Fibroblast of skin of scalp (primary cell): ENCODE results near the gene PRKAA2. TPM values are rescaled to one million over a fixed set of nuclear protein-coding genes. Genes with fewer than 3 reads are reported as not detected.
"Not testable (repeated sequence)": the region's sequence is repeated elsewhere in the genome, so short reads cannot be mapped to it uniquely, and the experiment has no call there.

Source experiments
- DNase-seq: peaks from one replicate; pipeline ENCODE4 v3.0.0-alpha.2; 2013
- polyA plus RNA-seq, 2 experiments: library from polyadenylated mRNA; unstranded; fragments of 120-200 nt; gene quantifications; one replicate each; pipeline ENCODE4 v1.2.1, GENCODE V29; 2013; ENCODE audit not compliant: insufficient read length in 2 of 2

The PRKAA2 gene
- polyA plus RNA-seq (2013, experiment 1 of 2; ENCODE audit: insufficient read length), result 1.2 TPM
- 1.9 TPM for polyA plus RNA-seq (2013, experiment 2 of 2; ENCODE audit: insufficient read length)

DNA sequence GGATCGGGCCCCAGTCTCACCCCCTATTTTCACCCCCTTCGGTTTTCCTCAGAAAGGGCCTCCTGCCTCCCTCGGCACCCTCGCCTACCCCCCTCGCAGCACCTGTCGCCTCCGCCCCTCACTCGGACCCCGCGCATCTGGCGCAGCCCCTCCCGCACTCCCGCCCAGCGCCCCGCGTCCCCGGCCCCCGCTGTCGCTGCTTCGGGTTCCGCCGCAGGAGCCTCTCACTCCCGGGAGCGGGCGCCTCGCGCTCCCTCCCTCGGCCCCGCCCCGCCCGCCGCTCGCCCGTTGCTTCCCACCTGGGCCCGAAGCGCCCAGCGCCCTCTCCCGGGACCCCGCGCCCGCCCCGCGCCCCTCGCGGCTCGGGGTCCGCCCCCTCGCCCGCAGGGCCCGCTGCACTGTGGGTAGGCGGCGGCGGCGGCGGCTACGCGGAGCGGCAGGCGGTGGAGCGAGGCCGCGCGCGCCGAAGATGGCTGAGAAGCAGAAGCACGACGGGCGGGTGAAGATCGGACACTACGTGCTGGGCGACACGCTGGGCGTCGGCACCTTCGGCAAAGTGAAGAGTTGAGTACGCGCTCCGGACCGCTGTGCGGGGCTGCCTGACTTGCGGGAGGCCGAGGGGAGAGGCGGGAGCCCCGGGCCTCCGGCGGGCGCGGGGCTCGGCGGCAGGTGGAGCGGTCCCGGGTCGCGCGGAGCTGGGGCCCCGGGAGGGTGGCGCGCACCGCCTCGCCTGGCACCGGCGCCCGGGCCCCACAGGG lies at the start of gene PRKAA2:
PRKAA2 (plus strand) TSS at position 396 of the 758 bp plus-strand sequence; CDS start at position 470, 74 bp downstream.
- DNase-seq, result peak; percentile 45

DNA sequence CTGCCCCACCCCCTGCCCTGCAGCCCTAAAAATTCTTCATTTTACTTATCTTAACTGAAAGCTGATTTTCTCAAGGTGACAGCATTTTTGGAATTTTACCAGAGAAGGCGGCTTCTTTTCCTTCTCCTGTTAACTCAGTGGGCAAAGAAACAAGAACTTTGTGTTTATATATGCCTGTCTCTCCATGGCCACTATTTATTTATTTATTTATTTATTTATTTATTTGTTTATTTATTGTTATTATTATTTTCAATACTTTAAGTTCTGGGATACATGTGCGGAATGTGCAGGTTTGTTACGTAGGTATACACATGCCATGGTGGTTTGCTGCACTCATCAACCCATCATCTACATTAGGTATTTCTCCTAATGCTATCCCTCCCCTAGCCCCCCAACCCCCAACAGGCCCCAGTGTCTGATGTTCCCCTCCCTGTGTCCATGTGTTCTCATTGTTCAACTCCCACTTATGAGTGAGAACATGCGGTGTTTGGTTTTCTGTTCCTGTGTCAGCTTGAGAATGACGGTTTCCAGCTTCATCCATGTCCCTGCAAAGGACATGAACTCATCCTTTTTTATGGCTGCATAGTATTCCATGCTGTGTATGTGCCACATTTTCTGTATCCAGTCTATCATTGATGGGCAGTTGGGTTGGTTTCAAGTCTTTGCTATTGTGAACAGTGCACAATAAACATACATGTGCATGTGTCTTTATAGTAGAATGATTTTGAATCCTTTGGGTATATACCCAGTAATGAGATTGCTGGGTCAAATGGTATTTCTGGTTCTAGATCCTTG lies 49.5 kb upstream of the PRKAA2 start:
- DNase-seq, result not testable (repeated sequence)

DNA sequence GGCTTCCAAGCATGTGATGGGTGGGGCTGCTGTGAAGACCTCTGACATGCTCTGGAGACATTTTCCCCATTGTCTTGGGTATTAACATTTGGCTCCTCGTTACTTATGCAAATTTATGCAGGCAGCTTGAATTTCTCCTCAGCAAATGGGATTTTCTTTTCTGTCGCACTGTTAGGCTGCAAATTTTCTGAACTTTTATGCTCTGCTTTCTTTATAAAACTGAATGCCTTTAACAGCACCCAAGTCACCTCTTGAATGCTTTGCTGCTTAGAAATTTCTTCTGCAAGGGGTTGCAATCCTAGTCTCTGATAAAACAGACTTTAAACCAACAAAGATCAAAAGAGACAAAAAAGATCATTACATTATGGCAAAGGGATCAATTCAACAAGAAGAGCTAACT lies 35.0 kb upstream of the PRKAA2 start:
- not testable (repeated sequence) for DNase-seq

DNA sequence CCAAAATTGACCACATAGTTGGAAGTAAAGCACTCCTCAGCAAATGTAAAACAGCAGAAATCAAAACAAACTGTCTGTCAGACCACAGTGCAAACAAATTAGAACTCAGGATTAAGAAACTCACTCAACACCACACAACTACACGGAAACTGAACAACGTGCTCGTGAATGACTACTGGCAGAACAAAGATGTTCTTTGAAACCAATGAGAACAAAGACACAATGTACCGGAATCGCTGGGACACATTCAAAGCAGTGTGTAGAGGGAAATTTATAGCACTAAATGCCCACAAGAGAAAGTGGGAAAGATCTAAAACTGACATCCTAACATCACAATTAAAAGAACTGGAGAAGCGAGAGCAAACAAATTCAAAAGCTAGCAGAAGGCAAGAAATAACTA lies 34.3 kb upstream of the PRKAA2 start:
- DNase-seq, result not testable (repeated sequence)

DNA sequence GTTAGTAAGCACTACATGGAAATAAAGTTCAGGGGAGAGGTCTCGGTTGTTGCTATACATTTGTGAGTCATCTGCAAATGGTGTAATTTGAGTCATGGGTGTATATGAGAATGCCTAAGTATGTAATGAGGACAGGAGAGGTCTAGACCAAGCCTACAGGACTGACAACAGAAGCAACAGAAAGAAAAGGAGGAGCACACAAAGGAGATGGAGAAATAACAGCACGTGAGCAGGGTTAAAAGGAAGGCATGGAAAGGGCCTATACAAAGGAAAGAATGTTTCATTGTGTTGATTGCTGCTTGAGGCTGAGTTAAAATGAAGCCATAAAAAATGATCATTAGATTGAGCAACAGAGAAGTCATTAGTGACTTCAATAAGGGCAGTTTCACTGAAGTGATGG lies 28.0 kb upstream of the PRKAA2 start:
- peak; percentile 22 for DNase-seq

DNA sequence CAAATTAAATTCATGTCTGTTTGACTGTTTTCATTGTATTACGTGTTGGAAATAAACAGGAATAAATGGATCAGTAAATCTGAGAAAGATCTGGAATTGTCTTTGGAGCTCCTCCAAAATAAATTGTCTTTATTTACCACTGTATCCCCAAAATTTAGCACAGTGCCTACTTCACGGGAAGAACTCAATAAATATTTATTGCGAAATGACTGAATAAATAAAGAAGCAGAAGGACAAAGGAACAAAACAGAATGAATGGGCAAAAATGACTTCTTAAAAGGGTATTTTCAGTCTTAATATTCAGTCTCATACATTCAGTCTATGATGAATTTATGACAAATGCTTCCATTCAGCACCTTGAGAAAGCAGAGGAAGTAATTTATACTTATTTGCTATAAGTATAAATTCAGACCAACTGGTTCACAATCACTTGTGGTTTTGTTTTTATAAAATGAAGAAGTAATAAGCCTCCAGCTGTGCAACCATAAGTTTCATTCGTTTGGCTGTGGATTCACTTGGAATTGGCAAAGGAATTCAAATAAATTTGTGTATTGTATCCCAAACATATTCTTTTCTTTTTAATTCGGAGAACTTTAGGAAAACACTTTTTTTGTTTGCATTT lies 19.2 kb upstream of the PRKAA2 start:
- DNase-seq, result peak; percentile 28

DNA sequence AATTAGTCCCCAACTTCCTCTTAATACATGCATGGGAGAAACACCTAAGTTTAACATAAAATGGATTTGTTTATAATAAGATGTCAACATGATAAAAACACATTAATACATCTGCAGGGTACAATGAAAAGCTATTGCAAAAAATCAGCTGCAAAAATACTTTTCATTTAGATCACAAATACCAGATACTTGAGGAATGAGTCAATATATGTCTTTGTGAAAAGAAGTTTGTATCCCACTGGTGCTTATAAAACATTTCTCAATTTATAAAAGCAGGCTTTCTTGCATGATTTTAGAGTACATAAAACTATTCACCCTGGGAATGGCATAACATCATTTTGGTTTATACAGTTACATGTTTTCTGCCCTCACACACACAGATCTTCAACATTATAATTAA lies 18.6 kb upstream of the PRKAA2 start:
- DNase-seq, result peak; percentile 62

DNA sequence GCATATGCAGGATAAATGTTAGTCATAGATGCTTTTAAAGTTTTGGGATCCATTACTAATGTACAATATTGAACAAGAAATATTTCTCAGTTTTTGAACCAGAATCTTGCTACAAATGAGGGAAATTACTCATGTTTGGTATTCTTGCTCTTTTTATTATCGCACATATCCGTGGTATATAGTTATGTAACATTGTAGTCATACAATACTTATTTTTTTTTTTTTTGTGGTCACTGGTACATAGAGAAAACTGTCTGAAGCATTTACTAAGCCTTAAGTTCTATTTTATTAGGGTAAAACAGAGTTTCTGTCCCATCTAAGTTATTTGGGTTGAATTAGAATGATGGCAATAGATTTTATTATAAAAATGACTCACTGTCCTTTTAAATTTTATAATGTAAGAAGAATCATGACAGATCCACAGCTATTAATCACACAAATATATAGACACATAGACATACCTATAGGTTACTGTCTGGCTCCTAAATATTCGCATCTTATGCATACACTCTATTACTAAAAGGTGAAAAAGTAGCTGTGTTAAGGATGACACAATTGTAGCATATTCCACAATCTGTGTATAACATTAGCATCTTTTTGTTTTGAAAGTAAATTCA lies 18.0 kb upstream of the PRKAA2 start:
- DNase-seq, result peak; percentile 27

DNA sequence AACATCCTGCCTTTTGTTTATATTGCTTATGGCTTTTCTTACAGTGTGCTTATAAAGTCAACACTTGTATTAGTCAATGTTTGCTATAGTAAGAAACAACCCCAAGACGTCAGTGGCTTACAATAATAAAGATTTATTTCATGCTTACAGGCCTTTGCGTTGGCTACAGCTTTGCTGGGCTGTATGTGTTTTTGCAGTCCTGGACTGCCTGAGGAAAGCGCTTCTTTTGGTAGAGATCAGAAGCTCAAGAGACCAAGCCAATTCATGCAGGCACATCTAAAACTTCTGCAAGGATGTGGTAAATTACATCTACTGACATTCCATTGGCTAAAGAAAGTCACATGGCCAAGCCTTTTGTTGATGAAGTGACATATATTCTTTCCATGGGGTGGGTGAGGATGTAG lies 17.5 kb upstream of the PRKAA2 start:
- DNase-seq, result peak; percentile 28

DNA sequence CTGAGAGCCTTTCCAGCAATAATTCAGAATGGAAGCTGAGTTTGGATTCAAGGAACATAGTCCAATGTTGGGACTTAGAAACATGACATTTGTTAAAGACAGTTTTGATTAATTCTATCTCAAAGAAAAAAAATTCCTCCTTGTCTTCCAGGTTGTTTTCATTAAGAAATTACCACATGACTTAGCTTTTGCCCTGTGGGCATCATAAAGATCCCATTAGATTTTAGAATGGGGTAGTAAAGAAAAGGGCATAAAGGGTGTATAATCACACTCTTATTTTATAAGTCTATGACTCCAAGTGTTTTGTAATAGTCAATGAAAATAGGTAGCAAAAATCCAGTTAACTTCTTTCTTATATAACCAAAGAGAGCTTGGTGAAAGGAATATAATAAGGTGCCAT lies 14.3 kb upstream of the PRKAA2 start:
- no peak for DNase-seq

DNA sequence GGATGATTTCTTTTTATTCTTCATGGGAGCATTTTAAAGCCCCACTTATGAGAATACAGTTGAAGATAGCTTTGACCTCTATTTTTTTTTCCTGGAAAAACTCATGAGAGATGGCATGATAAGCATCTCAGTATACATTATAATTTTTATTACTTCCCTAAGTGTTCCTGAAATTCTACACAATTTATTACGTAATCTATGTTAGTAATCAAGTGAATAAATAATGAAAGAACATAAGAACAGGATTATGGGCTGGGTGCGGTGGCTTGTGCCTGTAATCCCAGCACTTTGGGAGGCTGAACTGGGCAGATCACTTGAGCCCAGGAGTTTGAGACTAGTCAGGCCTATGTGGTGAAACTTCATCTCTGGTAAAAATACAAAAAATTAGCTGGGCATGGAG lies 13.2 kb upstream of the PRKAA2 start:
- DNase-seq, result no peak

DNA sequence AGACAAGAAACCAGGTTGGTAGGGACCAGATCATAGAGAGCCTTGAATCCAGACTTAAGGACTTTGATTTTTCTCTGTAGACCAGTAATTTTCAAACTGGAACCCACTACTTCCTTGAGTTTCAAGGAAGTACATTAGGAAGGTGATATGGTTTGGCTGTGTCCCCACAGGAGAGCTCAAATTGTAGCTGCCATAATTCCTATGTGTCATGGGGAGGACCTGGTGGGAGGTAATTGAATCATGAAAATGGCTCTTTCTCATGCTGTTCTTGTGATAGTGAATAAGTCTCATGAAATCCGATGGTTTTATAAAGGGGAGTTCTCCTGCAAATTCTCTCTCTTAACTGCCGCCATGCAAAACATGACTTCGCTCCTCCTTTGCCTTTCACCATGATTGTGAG lies 10.1 kb upstream of the PRKAA2 start:
- DNase-seq, result no peak

DNA sequence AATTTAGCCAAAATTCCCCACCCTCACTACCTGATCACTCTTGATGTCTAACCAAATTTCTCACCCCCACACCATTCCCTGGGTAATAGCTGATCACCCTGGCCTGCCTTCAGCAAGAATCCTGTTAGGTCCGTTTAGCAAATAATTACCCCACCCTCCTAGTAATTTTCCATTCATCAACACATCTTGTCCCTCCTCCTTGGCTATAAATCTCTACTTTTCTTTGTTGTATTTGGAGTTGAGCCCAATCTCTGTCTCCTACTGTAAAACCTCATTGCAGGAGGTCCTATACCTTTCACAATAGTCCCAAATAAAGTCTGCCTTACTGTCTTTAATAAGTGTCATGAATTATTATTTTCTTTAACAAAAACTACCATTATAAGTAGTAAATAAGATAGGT lies 6.9 kb upstream of the PRKAA2 start:
- DNase-seq, result peak; percentile 2

DNA sequence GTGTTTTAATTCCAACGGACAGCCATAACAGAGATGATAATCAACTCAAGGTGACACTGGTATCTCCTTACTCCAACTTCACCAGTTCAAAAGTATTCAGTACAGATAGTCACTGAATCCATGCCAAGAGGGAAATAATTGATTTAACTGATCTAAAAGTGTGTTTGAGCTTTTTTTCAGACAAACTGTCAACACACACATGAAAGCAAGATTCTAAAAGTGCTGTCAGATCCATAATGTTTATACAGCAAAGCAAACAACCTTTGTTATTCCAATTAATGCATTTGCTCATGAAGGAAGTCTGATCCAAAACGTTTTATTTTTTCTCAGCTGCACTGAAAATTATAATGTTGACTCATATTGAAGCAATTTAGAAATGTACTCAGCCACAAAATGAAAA lies 5.9 kb upstream of the PRKAA2 start:
- DNase-seq, result peak; percentile 6

DNA sequence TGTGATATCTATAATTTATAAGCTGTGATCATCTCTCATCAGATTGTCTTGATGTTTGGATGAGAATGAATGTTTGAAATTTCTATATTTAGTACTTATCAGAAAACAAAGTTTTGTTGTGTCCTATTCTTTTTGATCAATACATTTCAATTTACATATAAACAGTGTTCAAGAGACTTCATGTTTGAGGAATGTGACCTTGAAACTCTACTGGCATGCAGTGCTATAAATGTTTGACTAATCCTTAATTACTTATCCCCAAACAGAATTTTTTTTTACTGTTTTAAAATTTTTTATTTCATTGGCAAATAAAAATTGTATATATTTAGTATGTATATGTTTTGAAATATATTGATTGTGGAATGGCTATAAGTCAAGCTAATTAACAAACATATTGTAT lies 1.5 kb upstream of the PRKAA2 start:
- no peak for DNase-seq

DNA sequence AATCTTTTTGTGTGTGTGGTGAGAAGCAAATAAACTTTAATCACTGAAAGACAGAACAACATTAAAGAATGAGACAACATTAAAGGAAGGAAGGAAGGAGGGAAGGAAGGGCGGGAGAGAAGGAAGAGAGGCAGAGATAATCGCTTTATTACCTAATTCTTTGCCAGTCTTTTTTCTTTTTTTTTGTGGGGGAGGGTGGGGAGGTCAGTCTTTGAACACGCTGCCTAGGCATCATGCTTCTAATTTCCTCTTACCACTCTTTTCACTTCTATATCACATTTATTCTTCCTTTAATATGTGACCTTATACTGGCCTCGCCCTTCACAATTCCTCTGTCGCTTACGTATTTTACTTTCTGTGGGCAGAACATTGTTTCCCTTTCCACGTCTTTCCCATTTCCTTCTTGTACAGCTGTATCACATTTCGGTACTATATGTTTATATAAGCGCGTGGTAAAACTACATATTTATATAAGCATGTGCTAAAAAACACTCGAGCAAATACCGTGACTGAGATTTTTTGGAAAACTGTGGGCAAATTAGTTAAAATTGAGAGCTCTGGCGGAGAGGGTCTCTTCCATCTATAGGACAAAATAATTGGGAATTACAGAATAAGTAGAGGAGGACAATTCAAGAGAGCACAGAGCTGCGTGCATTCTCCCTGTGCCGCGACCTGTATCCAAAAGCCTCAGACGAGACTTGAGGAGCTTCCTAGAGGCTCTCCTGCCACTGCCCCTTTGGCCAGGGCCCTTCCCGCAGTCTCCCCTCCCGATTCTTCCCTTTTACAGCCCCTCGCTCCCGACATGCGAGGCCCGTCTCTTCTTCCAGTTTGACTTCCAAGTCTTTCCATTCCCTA lies 823 bp upstream of the PRKAA2 start:
- DNase-seq, result peak; percentile 24

DNA sequence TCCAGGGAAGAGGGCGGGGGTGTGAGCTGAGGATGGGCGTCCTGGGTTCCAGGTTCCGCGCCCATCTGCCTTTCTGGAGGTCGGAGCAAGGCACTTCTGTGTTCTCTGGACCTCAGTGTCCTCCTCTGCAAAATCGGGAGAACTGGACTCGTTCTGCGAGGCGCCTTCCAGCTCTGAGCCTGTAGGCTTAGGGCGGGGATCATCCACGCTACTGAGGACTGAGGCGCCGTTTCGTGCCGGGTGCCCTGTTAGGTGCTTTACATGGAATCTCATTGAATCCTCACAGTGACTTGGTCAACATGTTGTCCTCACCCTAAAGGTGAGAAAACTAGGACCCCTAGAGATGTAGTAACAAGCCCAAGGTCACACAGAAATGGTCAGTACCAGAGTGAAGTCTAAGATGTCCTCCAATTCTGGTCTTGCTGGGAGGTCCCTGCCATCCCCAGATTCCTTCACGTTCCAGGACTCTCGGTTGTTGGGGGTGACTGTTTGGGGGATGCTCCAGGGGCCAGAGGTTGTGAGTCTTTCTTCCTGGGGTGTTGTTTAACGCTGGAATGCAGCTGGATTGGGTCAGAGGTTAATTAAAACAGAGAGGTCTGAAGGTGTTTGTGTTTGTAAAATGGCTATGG lies 677 bp downstream of the PRKAA2 start:
- DNase-seq, result peak; percentile 2

DNA sequence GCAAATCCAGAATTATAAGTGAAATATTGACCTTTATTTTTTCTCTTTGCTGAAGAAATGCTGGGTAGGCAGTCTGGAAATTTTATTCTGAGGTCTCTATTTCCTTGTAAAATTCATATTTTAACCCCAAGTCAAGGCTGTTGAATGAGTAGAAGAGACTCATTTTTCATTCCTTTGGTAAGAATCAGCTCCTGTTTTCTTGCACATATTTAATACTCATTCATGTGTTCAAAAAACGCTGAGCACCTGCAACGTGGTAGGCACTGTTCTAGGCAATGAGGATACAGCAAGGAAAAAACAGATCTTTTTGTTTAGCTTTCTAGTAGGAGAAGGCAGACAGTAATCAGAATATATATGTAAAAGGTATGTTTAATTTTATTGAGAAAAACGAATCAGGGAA lies 1.5 kb downstream of the PRKAA2 start:
- no peak for DNase-seq

DNA sequence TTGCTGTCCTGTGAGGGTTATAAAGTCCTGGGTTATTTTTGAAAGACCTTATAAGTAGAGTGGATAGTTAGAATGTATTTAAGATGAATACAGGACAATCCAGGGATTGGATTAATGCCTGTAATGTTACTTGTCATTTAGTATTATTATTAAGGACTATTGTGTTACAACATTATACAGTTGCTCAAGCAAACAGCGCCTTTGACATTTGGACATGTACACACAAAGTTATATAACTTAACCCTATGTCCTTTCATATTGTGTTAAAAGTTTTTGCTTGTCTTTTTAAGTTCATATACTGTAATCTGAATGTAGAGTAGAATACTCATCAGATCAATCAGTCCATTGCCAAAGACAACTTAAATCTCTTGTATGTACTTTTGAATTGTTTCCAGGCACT lies 2.0 kb downstream of the PRKAA2 start:
- no peak for DNase-seq

DNA sequence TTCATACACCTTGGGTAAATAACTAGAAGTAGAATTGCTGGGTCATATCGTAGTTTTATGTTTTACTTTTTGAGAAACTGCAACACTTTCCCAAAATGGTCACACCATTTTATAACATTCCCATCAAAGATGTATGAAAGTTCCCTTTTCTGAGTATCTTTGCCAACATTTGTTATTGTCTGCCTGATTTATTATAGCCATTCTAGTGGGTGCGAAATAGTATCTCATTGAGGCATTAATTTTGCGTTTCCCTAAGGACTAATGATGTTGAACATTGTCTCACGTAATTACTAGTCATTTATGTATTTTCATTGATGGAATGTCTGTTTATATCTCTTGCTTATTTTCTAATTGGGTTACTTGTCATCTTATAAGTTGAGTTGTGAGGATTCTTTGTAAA lies 3.4 kb downstream of the PRKAA2 start:
- DNase-seq, result no peak
